ENCODE data around the gene ATG16L1.

The ATG16L1 gene

GRCh38 chr2:233275223-233275622 is 23.8 kb downstream of the ATG16L1 start:
- TF ChIP-seq, protein P1, sequence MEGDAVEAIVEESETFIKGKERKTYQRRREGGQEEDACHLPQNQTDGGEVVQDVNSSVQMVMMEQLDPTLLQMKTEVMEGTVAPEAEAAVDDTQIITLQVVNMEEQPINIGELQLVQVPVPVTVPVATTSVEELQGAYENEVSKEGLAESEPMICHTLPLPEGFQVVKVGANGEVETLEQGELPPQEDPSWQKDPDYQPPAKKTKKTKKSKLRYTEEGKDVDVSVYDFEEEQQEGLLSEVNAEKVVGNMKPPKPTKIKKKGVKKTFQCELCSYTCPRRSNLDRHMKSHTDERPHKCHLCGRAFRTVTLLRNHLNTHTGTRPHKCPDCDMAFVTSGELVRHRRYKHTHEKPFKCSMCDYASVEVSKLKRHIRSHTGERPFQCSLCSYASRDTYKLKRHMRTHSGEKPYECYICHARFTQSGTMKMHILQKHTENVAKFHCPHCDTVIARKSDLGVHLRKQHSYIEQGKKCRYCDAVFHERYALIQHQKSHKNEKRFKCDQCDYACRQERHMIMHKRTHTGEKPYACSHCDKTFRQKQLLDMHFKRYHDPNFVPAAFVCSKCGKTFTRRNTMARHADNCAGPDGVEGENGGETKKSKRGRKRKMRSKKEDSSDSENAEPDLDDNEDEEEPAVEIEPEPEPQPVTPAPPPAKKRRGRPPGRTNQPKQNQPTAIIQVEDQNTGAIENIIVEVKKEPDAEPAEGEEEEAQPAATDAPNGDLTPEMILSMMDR (IDR thresholded peaks at IDR 0.05; ENCODE audit: borderline replicate concordance, control extremely low read depth, extremely low read depth, insufficient read depth, missing control alignments), result no peak
- no peak for DNase-seq (ENCODE audit: low spot score)
- in situ Hi-C loops (cut with MboI; ENCODE audit: low sequenced_read_pairs, unreplicated experiment), result loop anchor here (25.0 kb wide), 1 partner anchor 437 kb away; the partner anchor contains the start of genes UGT1A4 and UGT1A5

GRCh38 chr2:233278921-233279320 is 27.4 kb downstream of the ATG16L1 start:
- no peak for DNase-seq (ENCODE audit: low spot score)
- TF ChIP-seq, protein P1 (IDR thresholded peaks at IDR 0.05; ENCODE audit: borderline replicate concordance, control extremely low read depth, extremely low read depth, insufficient read depth, missing control alignments), result no peak
- in situ Hi-C loops (cut with MboI; ENCODE audit: low sequenced_read_pairs, unreplicated experiment), result loop anchor here (25.0 kb wide), 1 partner anchor 433 kb away; the partner anchor contains the start of genes UGT1A4 and UGT1A5

- no peak for DNase-seq (ENCODE audit: low spot score)
- TF ChIP-seq, protein P1 (IDR thresholded peaks at IDR 0.05; ENCODE audit: borderline replicate concordance, control extremely low read depth, extremely low read depth, insufficient read depth, missing control alignments), result no peak
- in situ Hi-C loops (cut with MboI; ENCODE audit: low sequenced_read_pairs, unreplicated experiment), result loop anchor here (25.0 kb wide), 1 partner anchor 432 kb away; the partner anchor contains the start of genes UGT1A4 and UGT1A5
Observed at GRCh38 chr2:233280114-233280693, 28.7 kb downstream of the ATG16L1 start.

DNA sequence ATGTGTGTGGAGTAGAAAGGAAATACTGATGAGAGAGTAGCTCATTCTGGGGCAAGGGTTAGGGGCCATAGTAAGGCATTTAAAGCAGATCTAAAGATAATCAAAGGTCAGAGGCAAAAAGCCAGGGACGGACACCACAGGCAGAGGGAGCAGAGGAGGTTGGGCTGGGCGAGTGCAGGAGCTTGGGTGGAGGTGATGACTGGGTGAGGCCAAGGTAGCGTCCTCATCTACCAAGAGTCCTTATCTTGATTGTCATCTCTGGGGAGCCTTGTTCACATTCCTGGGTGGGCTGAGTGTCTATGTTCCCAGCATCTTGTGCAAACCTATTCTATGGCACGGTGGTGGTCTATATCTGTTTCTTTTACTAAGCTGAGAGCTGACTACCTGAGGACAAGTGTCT is 30.1 kb downstream of the ATG16L1 start:
- DNase-seq (ENCODE audit: low spot score), result no peak
- TF ChIP-seq, protein P1 (IDR thresholded peaks at IDR 0.05; ENCODE audit: borderline replicate concordance, control extremely low read depth, extremely low read depth, insufficient read depth, missing control alignments), result no peak
- in situ Hi-C loops (cut with MboI; ENCODE audit: low sequenced_read_pairs, unreplicated experiment), result loop anchor here (25.0 kb wide), 1 partner anchor 431 kb away; the partner anchor contains the start of genes UGT1A4 and UGT1A5

- in situ Hi-C loops (cut with MboI; ENCODE audit: low sequenced_read_pairs, unreplicated experiment), result loop anchor here (25.0 kb wide), 1 partner anchor 430 kb away; the partner anchor contains the start of genes UGT1A4 and UGT1A5
- no peak for DNase-seq (ENCODE audit: low spot score)
- TF ChIP-seq, protein P1 (IDR thresholded peaks at IDR 0.05; ENCODE audit: borderline replicate concordance, control extremely low read depth, extremely low read depth, insufficient read depth, missing control alignments), result no peak
Observed at GRCh38 chr2:233281992-233282603, 30.6 kb downstream of the ATG16L1 start.

DNA sequence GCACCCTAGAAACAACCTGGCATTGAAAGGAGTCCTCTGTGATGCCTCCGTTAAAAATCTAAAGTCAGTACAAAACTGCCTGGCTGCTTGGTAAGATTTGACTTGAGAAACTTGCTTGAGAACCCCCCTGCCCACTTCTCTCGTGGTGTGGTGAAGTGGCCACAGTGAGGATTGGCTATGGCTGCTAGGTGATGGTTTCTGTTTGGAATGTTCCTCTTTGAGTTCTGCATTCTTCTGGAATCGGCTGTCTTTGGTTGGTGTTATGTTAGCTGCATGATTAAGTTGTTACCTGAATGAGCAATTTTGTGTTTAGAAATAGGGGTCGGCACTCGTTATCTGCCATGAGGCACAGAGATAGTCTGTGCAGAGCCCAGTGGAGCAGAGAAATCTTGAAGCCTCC is 34.4 kb downstream of the ATG16L1 start:
- TF ChIP-seq, protein P1 (IDR thresholded peaks at IDR 0.05; ENCODE audit: borderline replicate concordance, control extremely low read depth, extremely low read depth, insufficient read depth, missing control alignments), result no peak
- in situ Hi-C loops (cut with MboI; ENCODE audit: low sequenced_read_pairs, unreplicated experiment), result loop anchor here (25.0 kb wide), 1 partner anchor 426 kb away; the partner anchor contains the start of genes UGT1A4 and UGT1A5

More for the DNA sequence above, 34.4 kb downstream of the ATG16L1 start:
- DNase-seq (ENCODE audit: low spot score), result no peak
